Measurements from ENCODE around the gene STXBP3. TPM values are rescaled to one million over a fixed set of nuclear protein-coding genes. Genes with fewer than 3 reads are reported as not detected.

Gene STXBP3
- total and polyA plus RNA-seq, 5 donors = 25.5 to 32.4 (median 28.8) TPM

DNA sequence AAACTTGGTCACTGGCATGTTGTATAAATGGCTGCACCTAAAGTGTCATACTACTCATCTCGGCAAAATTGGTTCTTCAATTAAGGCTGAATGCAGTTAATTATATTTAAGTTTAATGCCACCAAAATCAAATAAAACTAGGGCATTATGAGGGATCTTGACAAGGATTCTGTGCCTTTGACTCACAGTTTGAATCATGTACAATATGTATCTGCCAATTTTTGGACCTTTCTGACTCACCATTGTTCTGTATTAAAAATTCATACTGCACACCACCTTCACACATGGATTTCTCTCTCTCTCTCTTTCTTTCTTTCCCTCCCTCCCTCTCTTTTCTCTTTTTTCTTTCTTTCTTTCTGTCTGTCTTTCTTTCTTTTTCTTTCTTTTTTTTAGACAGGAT lies 14.1 kb upstream of the STXBP3 start:
- 100% methylated on average over 1 of the region's 1 CpG for WGBS
- Histone ChIP-seq H3K27ac (ENCODE audit: low read length) (no peak overlapping the region), H3K4me1 (ENCODE audit: control insufficient read depth, insufficient read depth, low read length) (no peaks in the 10 kb centered on the region), H3K4me3 (ENCODE audit: low read length) (no peak overlapping the region), H3K9me3 (ENCODE audit: control insufficient read depth, low read length) (no peaks in the 10 kb centered on the region), H3K27me3 (ENCODE audit: control insufficient read depth, insufficient read depth) (no peaks in the 10 kb centered on the region)
- intact Hi-C loops (cut with DNase I) = no loop called here
- DNase-seq (no peak), ATAC-seq (no peak)

DNA sequence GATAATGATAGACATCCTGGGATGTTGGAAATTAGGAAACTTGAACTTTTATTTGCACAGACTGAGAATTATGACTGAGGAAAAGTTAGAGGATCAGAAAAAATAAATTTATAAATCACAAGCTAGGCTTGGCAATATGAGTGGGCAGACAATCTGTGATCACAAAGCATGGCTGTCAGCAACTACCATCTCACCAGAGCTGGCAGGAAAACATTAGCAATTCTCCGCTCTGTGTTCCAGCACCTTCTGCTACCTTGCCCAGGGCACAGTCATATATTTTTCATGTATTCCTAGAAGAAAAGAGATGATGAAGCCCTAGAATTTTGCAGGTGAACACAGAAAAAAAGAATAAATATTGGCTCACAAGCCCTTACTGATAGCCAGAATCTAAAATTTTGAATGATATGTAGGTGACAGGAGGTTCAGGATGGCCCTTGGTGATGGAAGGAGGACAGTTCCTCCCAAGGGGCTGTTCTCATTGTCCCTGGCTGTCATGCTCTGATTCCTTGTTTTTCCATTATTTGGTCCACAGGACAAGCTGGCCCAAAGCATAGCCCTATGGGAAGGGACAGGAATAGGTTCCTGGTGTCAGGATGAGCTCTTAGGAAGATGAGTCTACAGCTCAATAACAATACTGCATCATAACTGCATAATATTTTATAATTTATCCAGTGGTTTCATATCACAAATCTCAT lies 12.2 kb upstream of the STXBP3 start:
- DNase-seq (no peak), ATAC-seq (no peak)
- Histone ChIP-seq H3K4me1 (ENCODE audit: control insufficient read depth, insufficient read depth, low read length) (no peaks in the 10 kb centered on the region), H3K4me3 (ENCODE audit: low read length) (no peak overlapping the region), H3K9me3 (ENCODE audit: control insufficient read depth, low read length) (no peaks in the 10 kb centered on the region), H3K27me3 (ENCODE audit: control insufficient read depth, insufficient read depth) (no peaks in the 10 kb centered on the region), H3K27ac (ENCODE audit: low read length) (no peak overlapping the region)
- 96% methylated on average over 1 of the region's 1 CpG for WGBS
- intact Hi-C loops (cut with DNase I) = no loop called here

DNA sequence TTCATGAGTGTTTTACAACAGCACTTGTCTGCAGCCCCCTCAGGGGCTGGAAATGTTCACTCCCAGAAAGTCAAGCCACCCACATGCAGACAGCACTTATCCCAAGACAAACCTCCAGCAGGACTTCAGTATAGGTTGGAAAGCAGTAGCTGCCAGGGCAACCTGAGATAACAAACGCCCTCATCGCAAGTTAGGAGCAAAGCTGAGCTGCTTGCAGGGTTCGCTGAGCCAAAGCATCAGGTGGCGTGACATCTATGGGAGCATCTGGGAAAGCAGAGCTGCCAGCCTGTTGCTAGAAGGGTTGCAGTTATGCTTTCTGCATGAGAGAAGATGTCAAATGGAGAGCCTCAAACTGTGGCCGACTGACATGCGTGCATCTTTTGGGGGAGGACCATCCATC lies 4.2 kb upstream of the STXBP3 start:
- no peaks in the 10 kb centered on the region for H3K4me1 ChIP-seq (ENCODE audit: control insufficient read depth, insufficient read depth, low read length)
- intact Hi-C loops (cut with DNase I) = loop anchor here in 2 of 4 donors (10.0 kb wide), 1 partner anchor 47 kb away; the partner anchor contains the start of gene PRPF38B (in 2 of the 2)
- no peaks in the 10 kb centered on the region for H3K9me3 ChIP-seq (ENCODE audit: control insufficient read depth, low read length)
- H3K27ac ChIP-seq (ENCODE audit: low read length) = no peak overlapping the region
- no peaks in the 10 kb centered on the region for H3K27me3 ChIP-seq (ENCODE audit: control insufficient read depth, insufficient read depth)
- no peak overlapping the region for H3K4me3 ChIP-seq (ENCODE audit: low read length)
- DNase-seq (no peak), ATAC-seq (no peak)
- WGBS = 76% methylated on average over 6 of the region's 6 CpGs

DNA sequence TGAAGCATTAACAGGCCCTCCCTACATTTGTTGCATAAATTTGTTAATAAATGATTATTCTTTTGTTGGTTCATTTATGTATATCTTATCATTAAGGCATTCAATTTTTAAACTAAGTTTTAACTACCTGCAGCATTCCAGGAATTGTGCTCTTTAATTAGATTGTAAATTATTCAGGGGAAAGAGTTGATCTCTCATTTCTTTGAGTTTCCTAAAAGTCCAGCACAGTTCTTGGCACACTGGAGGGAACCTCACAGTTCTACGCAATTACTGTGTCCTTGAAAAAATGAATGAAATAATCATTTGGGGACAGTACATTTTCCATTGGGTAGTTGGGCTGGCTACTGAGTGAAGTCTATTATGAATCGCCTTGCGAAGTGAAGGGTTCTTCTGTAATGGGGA lies 493 bp upstream of the STXBP3 start:
- Histone ChIP-seq H3K9me3 (ENCODE audit: control insufficient read depth, low read length) (no peaks in the 10 kb centered on the region), H3K27ac (ENCODE audit: low read length) (peak overlapping the region; percentile 59), H3K4me3 (ENCODE audit: low read length) (no peak overlapping the region), H3K27me3 (ENCODE audit: control insufficient read depth, insufficient read depth) (no peaks in the 10 kb centered on the region), H3K4me1 (ENCODE audit: control insufficient read depth, insufficient read depth, low read length) (no peaks in the 10 kb centered on the region)
- intact Hi-C loops (cut with DNase I) = loop anchor here in 2 of 4 donors (10.0 kb wide), 1 partner anchor 51 kb away; the partner anchor contains the start of gene PRPF38B (in 2 of the 2)
- no peak for DNase-seq
- no peak for ATAC-seq
- WGBS = 43% methylated on average over 3 of the region's 3 CpGs

DNA sequence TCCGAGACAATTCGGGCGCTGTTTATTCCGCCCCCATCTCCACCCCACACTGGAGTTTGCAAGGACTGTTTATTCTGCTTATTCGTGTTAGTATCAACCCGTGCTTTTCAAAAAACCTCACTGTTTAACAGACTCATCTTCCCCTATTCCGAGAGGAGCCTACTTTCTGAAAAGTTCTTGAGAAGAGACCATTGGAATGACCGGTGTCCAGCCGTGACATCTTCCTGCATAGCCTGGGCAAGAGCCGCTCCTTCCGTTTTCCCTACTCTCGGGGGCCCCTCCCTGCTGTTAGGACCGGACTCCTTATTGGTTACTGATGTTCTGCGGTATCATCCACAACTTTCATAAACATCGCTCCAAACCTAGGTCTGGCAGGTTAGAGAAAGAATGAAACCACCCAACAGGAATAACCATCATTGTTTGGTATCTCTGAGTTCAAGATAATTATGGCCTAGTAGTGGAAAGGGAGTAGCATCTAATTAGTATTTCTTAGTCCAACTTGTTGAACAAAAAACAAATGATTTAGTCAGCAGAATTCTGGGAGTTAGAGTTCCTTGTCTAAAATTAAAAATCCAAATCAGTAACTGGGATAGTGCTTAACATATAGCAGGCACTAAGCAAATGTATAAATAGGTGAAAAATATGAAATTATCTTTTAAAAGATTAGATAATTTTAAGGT lies 837 bp downstream of the STXBP3 start:
- H3K27me3 ChIP-seq (ENCODE audit: control insufficient read depth, insufficient read depth) = no peaks in the 10 kb centered on the region
- DNase-seq (peak; percentile 79 to 90 (median 87)), ATAC-seq (peak; percentile 85 to 87)
- H3K4me3 ChIP-seq (ENCODE audit: low read length) = peak overlapping the region; percentile 75
- H3K9me3 ChIP-seq (ENCODE audit: control insufficient read depth, low read length) = no peaks in the 10 kb centered on the region
- no peaks in the 10 kb centered on the region for H3K4me1 ChIP-seq (ENCODE audit: control insufficient read depth, insufficient read depth, low read length)
- peak overlapping the region; percentile 96 for H3K27ac ChIP-seq (ENCODE audit: low read length)
- intact Hi-C loops (cut with DNase I) = loop anchor here in 2 of 4 donors (10.0 kb wide), 1 partner anchor 53 kb away; the partner anchor contains the start of gene PRPF38B (in 2 of the 2)
- WGBS = under 1% methylated on average over 15 of the region's 15 CpGs

DNA sequence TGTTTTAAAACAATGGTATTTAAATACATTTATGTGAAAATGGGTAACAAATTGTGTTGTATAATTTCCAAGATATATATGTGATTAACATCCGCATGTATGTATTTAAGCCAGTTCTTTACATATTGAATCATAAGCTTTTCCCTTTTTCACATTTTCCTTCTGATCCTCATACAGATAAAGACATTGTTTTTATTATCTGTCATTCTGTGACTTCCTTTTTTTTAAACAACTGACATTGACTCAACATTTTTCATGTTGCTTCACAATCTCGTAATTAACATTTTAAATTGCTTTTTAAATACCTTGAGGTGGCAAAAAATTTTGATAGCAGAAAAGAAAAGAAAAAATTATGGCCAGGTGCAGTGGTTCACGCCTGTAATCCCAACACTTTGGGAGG lies 1.4 kb downstream of the STXBP3 start:
- ATAC-seq (no peak), DNase-seq (no peak)
- WGBS = 84% methylated on average over 3 of the region's 3 CpGs
- no peaks in the 10 kb centered on the region for H3K27me3 ChIP-seq (ENCODE audit: control insufficient read depth, insufficient read depth)
- intact Hi-C loops (cut with DNase I) = loop anchor here in 2 of 4 donors (10.0 kb wide), 1 partner anchor 53 kb away; the partner anchor contains the start of gene PRPF38B (in 2 of the 2)
- H3K27ac ChIP-seq (ENCODE audit: low read length) = no peak overlapping the region
- no peak overlapping the region for H3K4me3 ChIP-seq (ENCODE audit: low read length)
- H3K4me1 ChIP-seq (ENCODE audit: control insufficient read depth, insufficient read depth, low read length) = no peaks in the 10 kb centered on the region
- H3K9me3 ChIP-seq (ENCODE audit: control insufficient read depth, low read length) = no peaks in the 10 kb centered on the region

DNA sequence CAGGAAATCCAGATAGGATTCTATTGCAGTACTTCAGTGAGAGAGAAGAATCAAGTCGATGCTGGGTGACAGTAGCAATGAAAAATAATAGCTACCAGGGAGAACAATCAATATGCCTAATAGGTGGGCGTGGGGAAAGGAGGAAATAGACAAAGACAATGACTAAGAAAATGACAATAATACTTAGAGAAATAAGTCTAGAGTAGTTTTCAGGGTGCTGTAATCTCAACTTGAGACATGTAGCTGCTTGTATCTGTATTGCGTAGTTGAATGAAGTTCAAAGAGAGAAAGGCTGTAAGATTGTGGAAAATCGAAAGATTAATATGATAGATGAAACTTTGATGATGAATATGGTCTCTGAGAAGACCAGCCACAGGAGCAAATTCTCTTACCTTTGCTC lies 2.6 kb downstream of the STXBP3 start:
- DNase-seq = no peak
- ATAC-seq = no peak
- 91% methylated on average over 4 of the region's 4 CpGs for WGBS
- Histone ChIP-seq H3K9me3 (ENCODE audit: control insufficient read depth, low read length) (no peaks in the 10 kb centered on the region), H3K27ac (ENCODE audit: low read length) (no peak overlapping the region), H3K4me3 (ENCODE audit: low read length) (no peak overlapping the region), H3K4me1 (ENCODE audit: control insufficient read depth, insufficient read depth, low read length) (no peaks in the 10 kb centered on the region), H3K27me3 (ENCODE audit: control insufficient read depth, insufficient read depth) (no peaks in the 10 kb centered on the region)
- intact Hi-C loops (cut with DNase I) = loop anchor here in 2 of 4 donors (10.0 kb wide), 1 partner anchor 54 kb away; the partner anchor contains the start of gene PRPF38B (in 2 of the 2)

DNA sequence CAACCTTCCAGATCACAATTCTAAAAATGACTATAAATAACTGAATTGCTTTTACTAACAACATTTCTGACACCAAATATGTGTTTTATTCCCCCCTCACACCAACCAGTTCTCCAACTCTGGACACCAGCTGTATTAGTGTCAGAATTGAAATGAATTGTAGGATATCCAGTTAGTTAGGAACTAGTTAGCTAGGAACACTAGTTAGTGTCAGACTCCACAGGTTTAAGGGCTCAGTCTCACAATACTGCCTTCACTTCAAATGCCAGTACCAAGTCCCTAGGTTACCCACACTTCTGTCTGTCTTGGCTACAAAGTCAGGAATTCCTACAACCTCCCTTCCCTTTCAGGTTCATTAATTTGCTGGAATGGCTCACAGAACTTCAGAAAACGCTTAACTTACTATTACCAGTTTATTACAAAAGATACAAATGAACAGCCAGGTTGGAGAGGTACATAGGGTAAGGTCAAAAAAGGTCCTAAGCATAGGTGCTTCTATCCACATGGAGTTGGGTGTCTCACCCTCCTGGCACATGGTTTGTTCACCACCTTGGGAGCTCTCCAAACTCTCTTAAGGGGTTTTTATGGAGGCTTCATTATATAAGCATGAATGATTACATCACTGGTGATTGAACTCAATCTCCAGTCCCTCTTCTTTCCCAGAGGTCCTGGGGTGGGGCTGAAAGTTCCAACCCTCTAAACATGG lies 4.2 kb downstream of the STXBP3 start:
- intact Hi-C loops (cut with DNase I) = no loop called here

DNA sequence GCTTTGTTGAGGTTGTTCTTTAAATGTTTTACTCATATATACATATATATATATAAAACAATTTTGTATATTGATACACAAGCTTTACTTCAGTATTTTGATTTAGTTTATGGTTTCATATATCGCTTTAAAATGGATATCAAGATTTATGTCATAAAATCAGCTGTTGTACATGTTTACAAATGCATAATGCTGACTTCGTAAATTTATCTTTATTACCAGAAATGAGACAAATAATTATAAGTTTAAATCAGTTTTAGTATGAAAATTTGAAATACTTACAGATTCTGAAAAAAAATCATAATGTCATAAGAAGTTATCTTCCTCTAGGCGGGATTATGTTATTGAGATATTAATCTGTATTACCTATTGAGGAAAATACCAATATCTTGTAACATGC lies 6.9 kb downstream of the STXBP3 start:
- Histone ChIP-seq H3K27me3 (ENCODE audit: control insufficient read depth, insufficient read depth) (no peaks in the 10 kb centered on the region), H3K9me3 (ENCODE audit: control insufficient read depth, low read length) (no peaks in the 10 kb centered on the region), H3K4me1 (ENCODE audit: control insufficient read depth, insufficient read depth, low read length) (no peaks in the 10 kb centered on the region), H3K27ac (ENCODE audit: low read length) (no peak overlapping the region), H3K4me3 (ENCODE audit: low read length) (no peak overlapping the region)
- intact Hi-C loops (cut with DNase I) = no loop called here
- 80% methylated on average over 3 of the region's 3 CpGs for WGBS
- DNase-seq (no peak), ATAC-seq (no peak)

More for the DNA sequence above, 4.2 kb downstream of the STXBP3 start:
- 83% methylated on average over 1 of the region's 1 CpG for WGBS
- no peak for ATAC-seq
- H3K4me1 ChIP-seq (ENCODE audit: control insufficient read depth, insufficient read depth, low read length) = no peaks in the 10 kb centered on the region
- no peak overlapping the region for H3K27ac ChIP-seq (ENCODE audit: low read length)
- H3K4me3 ChIP-seq (ENCODE audit: low read length) = no peak overlapping the region
- no peaks in the 10 kb centered on the region for H3K27me3 ChIP-seq (ENCODE audit: control insufficient read depth, insufficient read depth)
- H3K9me3 ChIP-seq (ENCODE audit: control insufficient read depth, low read length) = no peaks in the 10 kb centered on the region
- no peak for DNase-seq

DNA sequence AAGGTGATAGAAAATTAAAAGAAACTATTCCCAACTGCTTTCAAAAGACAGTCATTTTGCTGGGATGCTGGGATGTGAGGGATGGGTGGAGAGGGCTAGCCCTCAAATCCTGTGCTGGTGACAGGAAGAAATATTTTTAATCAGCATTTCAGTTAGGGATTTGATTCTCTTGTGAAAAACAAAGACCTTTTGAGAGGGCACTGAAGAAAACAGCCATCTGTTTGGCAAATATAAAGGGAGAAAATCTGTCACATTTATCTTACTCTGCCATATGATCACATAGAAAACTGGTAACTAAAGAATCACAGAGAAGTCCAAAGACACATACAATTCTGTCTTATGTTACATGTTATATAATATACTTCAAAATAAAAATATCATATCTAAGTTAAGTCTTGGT lies 12.3 kb downstream of the STXBP3 start:
- no peaks in the 10 kb centered on the region for H3K27me3 ChIP-seq (ENCODE audit: control insufficient read depth, insufficient read depth)
- intact Hi-C loops (cut with DNase I) = no loop called here
- no peak overlapping the region for H3K4me3 ChIP-seq (ENCODE audit: low read length)
- DNase-seq = no peak
- no peaks in the 10 kb centered on the region for H3K9me3 ChIP-seq (ENCODE audit: control insufficient read depth, low read length)
- ATAC-seq = no peak
- H3K27ac ChIP-seq (ENCODE audit: low read length) = no peak overlapping the region
- H3K4me1 ChIP-seq (ENCODE audit: control insufficient read depth, insufficient read depth, low read length) = no peaks in the 10 kb centered on the region

DNA sequence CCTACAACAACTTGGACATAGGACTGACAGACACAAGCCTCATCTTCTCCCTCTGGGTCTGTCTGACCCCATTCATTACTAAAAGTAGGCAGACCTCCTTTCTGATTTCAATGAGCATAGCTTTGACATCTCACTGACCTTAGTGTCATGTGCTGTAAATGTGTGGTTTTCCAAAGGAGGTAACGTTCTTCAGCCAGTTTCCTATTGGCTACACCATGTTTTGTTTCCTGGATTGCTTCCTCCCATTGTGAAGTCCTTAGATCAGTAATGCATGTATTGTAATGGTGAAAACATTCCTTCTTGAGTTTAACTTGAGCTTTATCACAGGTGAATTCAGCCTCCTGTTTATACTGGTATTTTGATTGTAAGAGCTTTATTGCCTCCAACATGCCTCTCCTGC lies 20.6 kb downstream of the STXBP3 start:
- Histone ChIP-seq H3K4me3 (ENCODE audit: low read length) (no peak overlapping the region), H3K27ac (ENCODE audit: low read length) (no peak overlapping the region), H3K9me3 (ENCODE audit: control insufficient read depth, low read length) (no peaks in the 10 kb centered on the region), H3K4me1 (ENCODE audit: control insufficient read depth, insufficient read depth, low read length) (peaks cover 2% of the 10 kb centered on the region), H3K27me3 (ENCODE audit: control insufficient read depth, insufficient read depth) (no peaks in the 10 kb centered on the region)
- 36% methylated on average over 1 of the region's 1 CpG for WGBS
- intact Hi-C loops (cut with DNase I) = no loop called here
- no peak for ATAC-seq
- no peak for DNase-seq

Measured in right cardiac atrium (tissue), 5 donors.